ENCODE measurements around the gene PAPSS1.

GRCh38 chr4:107757283-107757682, 37.2 kb upstream of the PAPSS1 start:
- TF ChIP-seq POLR2AphosphoS5 (IDR thresholded peaks at IDR 0.05; ENCODE audit: low read depth, low read length) (no peak), CTCF (IDR thresholded peaks at IDR 0.05 in 2 of 3, conservative IDR thresholded peaks at IDR 0.05 in 1 of 3; ENCODE audit: borderline replicate concordance in 1 of 3, insufficient read depth in 1 of 3, low read depth in 2 of 3, low read length in 2 of 3) (no peak), POLR2A (IDR thresholded peaks at IDR 0.05; ENCODE audit: borderline replicate concordance, extremely low read depth, insufficient read depth, insufficient read length) (no peak)

All from HCT116 (cell line).